Measurements from ENCODE around the gene FAM171A2.
"Not testable (repeated sequence)": the region's sequence is repeated elsewhere in the genome, so short reads cannot be mapped to it uniquely, and the experiment has no call there.

Gene FAM171A2

DNA sequence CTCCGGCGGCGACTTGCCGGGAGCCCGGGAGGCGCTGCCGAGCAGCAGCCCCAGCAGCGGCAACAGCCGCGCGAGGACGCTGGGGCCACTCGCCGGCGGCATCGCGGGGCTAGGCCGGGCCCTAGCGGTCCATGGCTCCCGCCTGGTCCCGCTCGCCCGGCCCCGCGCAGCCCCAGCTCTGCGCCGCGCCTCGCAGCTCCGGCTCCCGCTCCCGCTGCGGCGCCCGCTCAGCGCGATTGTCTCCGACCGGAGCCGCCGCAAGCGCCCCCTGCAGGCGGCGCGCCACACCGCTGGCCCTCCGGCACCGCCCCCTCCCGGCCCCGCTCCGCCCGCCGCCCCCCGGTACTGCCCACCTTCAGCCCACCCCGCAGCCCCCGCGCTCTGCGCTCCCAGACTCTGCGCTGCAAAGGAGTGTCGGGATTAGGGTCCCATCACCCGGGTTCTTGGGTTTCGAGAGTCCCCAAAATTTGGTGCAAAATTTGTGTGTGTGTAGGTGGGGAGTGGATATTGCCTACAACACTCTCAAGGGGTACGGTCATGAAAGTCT lies at the start of gene FAM171A2:
TSS of gene FAM171A2 (minus strand) at position 241 of the 547 bp plus-strand sequence. CDS start at position 102, 139 bp downstream.
- DNase-seq: peak; percentile 60 to 77
- peak; percentile 89 for ATAC-seq
- H3K27me3 Mint-ChIP-seq: peaks cover 51% of the 10 kb centered on the region
- H3K27ac Mint-ChIP-seq: no peak within 1 kb of the TSS
- H3K4me1 Mint-ChIP-seq: peaks cover 4% of the 10 kb centered on the region
- peak within 1 kb of the TSS; percentile 72 to 75 for H3K4me3 Mint-ChIP-seq
- no peaks in the 10 kb centered on the region for H3K9me3 Mint-ChIP-seq

DNA sequence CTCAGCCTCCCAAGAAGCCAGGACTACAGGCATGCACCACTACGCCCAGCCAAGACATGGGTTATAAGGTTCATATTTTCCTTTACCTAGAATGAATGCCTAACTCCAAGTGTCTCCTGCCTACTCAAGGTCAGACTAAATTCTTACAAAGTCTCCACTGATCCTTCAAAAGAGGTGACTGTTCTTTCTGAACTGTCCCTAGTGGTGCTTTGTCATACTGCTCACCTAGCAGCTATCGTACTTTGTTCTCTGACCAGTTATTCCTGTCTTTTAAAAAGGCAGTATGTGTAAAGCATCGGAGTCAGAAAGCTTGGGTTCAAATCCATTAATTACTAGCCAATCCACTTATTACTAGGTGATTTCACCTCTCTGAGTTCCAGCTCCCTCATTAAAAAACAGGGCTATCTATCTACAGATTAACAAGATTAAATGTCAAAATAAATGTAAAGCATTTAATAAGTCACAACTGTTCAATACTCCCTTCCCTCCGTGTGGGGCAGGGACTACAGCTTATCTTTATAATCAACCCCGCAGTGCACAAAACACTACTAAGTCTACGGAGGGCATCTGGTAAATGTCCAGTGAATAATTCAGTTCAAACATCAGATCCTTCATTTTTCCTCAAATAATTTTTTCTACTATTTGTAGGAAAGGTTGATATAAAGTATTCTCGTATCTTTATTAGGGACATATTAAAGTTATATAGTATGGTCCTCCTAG lies 45.8 kb upstream of the FAM171A2 start:
- Mint-ChIP-seq H3K4me1 (no peaks in the 10 kb centered on the region), H3K27me3 (no peaks in the 10 kb centered on the region), H3K4me3 (no peak overlapping the region)

GRCh38 chr17:44408786-44409185 lies 45.1 kb upstream of the FAM171A2 start:
- Mint-ChIP-seq H3K4me3 (no peak overlapping the region), H3K27ac (no peak overlapping the region), H3K4me1 (no peaks in the 10 kb centered on the region), H3K27me3 (no peaks in the 10 kb centered on the region), H3K9me3 (no peaks in the 10 kb centered on the region)
- no peak for ATAC-seq
- DNase-seq: no peak

More for the DNA sequence above, 45.8 kb upstream of the FAM171A2 start:
- ATAC-seq (no peak), DNase-seq (no peak)
- no peaks in the 10 kb centered on the region for H3K9me3 Mint-ChIP-seq
- H3K27ac Mint-ChIP-seq: no peak overlapping the region

GRCh38 chr17:44402564-44403172 lies 39.0 kb upstream of the FAM171A2 start:
- ATAC-seq (peak; percentile 94), DNase-seq (peak in 1 of 2 donors; percentile 36)
- no peak overlapping the region for H3K4me3 Mint-ChIP-seq
- no peaks in the 10 kb centered on the region for H3K27me3 Mint-ChIP-seq
- no peaks in the 10 kb centered on the region for H3K9me3 Mint-ChIP-seq
- no peaks in the 10 kb centered on the region for H3K4me1 Mint-ChIP-seq
- peak overlapping the region; percentile 33 to 42 for H3K27ac Mint-ChIP-seq

GRCh38 chr17:44400226-44400847 lies 36.7 kb upstream of the FAM171A2 start:
- H3K9me3 Mint-ChIP-seq: no peaks in the 10 kb centered on the region
- no peak overlapping the region for H3K4me3 Mint-ChIP-seq
- H3K27ac Mint-ChIP-seq: peak overlapping the region in 1 of 2 donors; percentile 52
- no peaks in the 10 kb centered on the region for H3K27me3 Mint-ChIP-seq
- H3K4me1 Mint-ChIP-seq: no peaks in the 10 kb centered on the region
- no peak for DNase-seq
- no peak for ATAC-seq

DNA sequence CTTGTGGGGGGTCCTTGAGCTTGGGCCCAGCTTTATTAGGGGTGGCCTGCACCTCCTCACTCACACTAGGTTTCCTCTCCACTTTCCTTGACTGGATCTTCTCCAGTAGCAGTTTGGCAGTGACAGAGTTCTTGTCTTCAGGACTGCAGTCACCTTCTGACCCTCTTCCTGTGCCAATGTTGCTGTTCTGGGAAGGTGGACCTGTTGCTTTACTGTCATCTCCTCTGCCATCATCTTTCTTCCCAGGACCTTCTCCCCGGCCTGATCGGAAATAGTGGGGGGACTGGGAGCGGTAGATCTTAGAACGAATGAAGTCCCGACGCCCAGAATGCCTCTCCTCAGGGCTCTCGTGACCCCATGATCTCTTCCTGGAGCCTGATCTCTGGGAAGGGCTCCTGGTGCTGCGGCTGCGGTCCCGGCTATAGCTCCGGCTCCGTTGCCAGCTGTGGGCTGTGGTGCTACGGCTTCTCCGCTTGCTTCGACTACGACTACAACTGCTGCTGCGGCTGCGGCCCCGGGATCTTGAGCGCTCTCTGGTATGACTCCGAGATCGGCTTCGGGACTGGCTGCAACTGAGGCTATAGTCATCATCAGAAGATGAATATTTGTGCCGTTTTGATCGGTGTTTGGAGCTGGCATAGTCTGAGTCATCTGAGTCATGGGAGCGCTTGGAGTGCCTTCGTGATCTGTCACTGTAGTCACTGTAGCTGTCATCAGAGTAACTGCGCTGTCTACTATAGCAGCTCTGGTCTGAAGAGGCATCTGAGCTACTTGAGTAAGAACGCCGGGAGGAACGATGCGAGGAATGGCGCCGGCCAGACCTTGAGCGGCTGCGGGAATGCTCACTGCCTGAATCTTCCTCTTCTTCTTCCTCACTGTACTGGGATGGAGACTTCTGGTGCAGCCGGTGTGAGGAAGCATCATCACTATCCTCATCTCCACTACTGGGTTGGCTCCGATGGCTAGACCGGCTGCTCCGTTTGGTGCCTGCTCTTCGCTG lies 35.3 kb upstream of the FAM171A2 start:
- H3K27ac Mint-ChIP-seq: peak overlapping the region in 1 of 2 donors; percentile 90
- H3K4me3 Mint-ChIP-seq: no peak overlapping the region
- H3K27me3 Mint-ChIP-seq: no peaks in the 10 kb centered on the region
- ATAC-seq (no peak), DNase-seq (no peak)
- H3K9me3 Mint-ChIP-seq: no peaks in the 10 kb centered on the region
- no peaks in the 10 kb centered on the region for H3K4me1 Mint-ChIP-seq

DNA sequence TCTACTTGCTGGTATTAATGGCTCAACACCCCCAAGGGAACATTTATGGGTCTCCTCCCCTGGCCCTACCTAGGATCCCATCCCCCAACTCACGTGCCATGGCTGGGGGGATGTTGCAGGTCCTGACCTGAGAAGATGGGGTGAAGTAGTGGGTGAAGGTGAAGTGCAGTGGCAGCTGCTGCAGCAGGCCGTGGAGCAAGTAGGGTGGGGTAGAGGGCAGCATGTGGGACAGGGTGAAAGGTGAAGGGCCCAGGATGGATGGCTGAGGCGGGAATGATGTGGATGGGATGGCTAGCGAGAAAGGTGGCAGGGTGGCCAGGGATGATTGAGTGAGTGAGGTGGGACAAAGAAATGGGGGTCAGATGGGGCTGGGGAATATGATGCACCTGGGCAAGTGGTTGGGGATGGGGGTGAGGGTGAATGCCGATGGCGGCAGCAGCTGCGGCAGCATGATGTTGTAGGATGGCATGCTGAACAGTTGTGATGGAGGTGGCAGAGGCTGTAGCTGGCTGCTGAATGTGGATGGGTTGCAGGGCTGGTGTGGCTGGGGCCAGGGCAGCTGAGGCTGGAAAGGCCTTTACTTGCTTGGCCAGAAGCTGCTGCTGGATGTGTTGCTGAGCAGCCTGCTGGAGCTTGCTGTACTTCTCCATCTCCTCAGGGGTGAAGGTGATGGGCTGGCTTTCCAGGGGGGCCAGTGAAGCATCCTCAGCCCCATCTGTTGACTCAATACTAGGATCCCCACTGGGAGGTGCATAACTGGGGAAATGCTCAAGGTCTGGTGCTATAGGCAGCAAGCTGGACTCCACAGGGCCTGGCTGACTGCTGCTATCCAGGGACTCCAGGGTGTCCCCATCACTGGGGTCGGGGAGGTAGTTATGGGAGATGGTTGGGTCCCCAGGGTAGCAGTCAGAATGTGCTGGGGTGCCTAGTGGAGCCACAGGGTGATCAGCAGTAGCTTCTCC lies 34.1 kb upstream of the FAM171A2 start:
- peaks cover 8% of the 10 kb centered on the region for H3K4me1 Mint-ChIP-seq
- H3K27ac Mint-ChIP-seq: peak overlapping the region in 1 of 2 donors; percentile 67
- no peaks in the 10 kb centered on the region for H3K9me3 Mint-ChIP-seq
- H3K27me3 Mint-ChIP-seq: no peaks in the 10 kb centered on the region
- no peak overlapping the region for H3K4me3 Mint-ChIP-seq
- peak in 1 of 2 donors; percentile 6 for DNase-seq
- ATAC-seq: no peak

DNA sequence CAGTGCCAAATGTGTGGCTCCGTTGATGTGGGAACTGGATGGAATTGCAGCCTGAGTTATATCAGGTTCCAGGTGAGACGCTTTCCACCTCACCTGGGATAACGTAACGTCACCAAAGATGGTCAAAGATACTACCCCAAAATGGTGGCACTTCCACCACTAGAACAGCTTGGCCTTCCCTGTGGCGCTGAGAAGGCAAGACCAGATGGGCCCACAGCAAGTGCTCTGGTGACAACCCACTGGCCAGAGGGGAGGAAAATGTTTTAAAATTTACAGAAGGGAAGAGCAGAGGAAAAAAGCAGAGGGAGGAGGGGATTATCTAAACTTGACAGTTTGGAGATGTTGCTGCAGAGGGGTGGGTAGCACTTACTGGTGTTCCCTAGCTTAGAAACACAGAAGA lies 33.3 kb upstream of the FAM171A2 start:
- Mint-ChIP-seq H3K27me3 (no peaks in the 10 kb centered on the region), H3K27ac (peak overlapping the region in 1 of 2 donors; percentile 84), H3K9me3 (no peaks in the 10 kb centered on the region)

GRCh38 chr17:44394833-44395232 lies 31.2 kb upstream of the FAM171A2 start:
- Mint-ChIP-seq H3K27ac (no peak overlapping the region), H3K4me3 (no peak overlapping the region), H3K27me3 (peaks cover 5% of the 10 kb centered on the region), H3K4me1 (peaks cover 10% of the 10 kb centered on the region), H3K9me3 (peaks cover 0 to 1% of the 10 kb centered on the region in 2 donors)
- ATAC-seq: no peak
- no peak for DNase-seq

More for the DNA sequence above, 33.3 kb upstream of the FAM171A2 start:
- H3K4me3 Mint-ChIP-seq: no peak overlapping the region
- ATAC-seq (no peak), DNase-seq (peak in 1 of 2 donors; percentile 3)
- peaks cover 8% of the 10 kb centered on the region for H3K4me1 Mint-ChIP-seq

- H3K27me3 Mint-ChIP-seq: peaks cover 12% of the 10 kb centered on the region
- peak in 1 of 2 donors; percentile 6 for DNase-seq
- H3K4me1 Mint-ChIP-seq: peaks cover 17% of the 10 kb centered on the region
- not testable (repeated sequence) for H3K4me3 Mint-ChIP-seq, ATAC-seq, H3K9me3 Mint-ChIP-seq, H3K27ac Mint-ChIP-seq
These were observed 30.5 kb upstream of the FAM171A2 start for GRCh38 chr17:44394112-44394511.

DNA sequence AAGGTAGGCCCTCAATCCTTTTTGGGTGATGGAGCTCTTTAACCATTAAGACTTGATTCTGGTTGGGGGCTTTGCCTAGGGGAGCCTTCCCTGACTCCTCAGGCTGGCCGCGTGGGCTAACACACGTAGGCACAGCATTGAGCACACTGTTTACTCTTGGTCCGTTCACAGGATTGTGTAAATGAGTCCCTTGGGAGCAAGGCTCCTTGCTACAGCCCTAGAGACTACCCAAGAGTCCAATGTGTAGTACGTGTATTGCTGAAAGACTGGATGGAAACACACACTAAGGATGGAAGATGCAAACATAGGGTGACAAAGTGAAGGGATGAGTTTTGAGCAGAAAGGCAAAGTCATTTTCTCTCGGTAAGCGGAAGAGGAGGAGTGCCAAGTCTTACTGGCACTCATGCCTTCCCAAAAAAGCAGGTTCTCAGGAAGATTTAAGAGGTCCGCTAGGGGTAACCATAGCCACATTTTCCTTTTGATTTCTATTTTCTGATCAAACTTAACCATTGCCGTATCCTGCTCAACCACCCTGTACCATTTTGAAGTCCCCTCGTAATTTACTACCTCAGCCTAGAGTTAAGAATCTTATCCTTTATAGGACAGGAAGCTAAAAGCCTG lies 26.7 kb upstream of the FAM171A2 start:
- Mint-ChIP-seq H3K9me3 (peaks cover 4 to 9% of the 10 kb centered on the region in 2 donors), H3K4me3 (no peak overlapping the region), H3K27ac (no peak overlapping the region), H3K27me3 (peaks cover 23% of the 10 kb centered on the region), H3K4me1 (peaks cover 27% of the 10 kb centered on the region)
- ATAC-seq: no peak
- DNase-seq: no peak

- ATAC-seq (no peak), DNase-seq (no peak)
- Mint-ChIP-seq H3K27me3 (peaks cover 25% of the 10 kb centered on the region), H3K4me3 (no peak overlapping the region), H3K9me3 (peaks cover 4 to 9% of the 10 kb centered on the region in 2 donors), H3K27ac (no peak overlapping the region), H3K4me1 (peaks cover 32% of the 10 kb centered on the region)
These were observed 26.1 kb upstream of the FAM171A2 start for GRCh38 chr17:44389723-44390202.

GRCh38 chr17:44389281-44389680 lies 25.6 kb upstream of the FAM171A2 start, which contains the start of gene ITGA2B:
Gene ITGA2B (minus strand): TSS chr17:44389649. CDS start chr17:44389473, 176 bp downstream.
- DNase-seq (no peak), ATAC-seq (no peak)
- H3K27ac Mint-ChIP-seq: no peak within 1 kb of the TSS
- no peak within 1 kb of the TSS for H3K4me3 Mint-ChIP-seq
- H3K9me3 Mint-ChIP-seq: peaks cover 4 to 9% of the 10 kb centered on the region in 2 donors
- H3K4me1 Mint-ChIP-seq: peaks cover 37% of the 10 kb centered on the region
- H3K27me3 Mint-ChIP-seq: peaks cover 30% of the 10 kb centered on the region

Measured in stimulated activated naive CD8-positive, alpha-beta T cell treated with anti-CD3 and anti-CD28 coated beads, Interleukin-15, amount 100 ng/mL, for 72 hours (primary cell).